Measurements from ENCODE around the gene OSBPL8. TPM values are rescaled to one million over a fixed set of nuclear protein-coding genes. Genes with fewer than 3 reads are reported as not detected.

Gene OSBPL8
- total and polyA plus RNA-seq, 2 experiments from 2014 or later, result 64.4 to 73.4 TPM

GRCh38 chr12:76303989-76304460 is 255.5 kb downstream of the OSBPL8 start:
- Histone ChIP-seq H3K27ac (no peak overlapping the region), H3K9ac (no peak overlapping the region)
- 94 to 95% methylated on average over 6 of the region's 6 CpGs for WGBS, 2 experiments (ENCODE audit: low coverage in 1 of 2, low lambda C conversion rate in 2 of 2, missing lambda C conversion rate in 2 of 2)

DNA sequence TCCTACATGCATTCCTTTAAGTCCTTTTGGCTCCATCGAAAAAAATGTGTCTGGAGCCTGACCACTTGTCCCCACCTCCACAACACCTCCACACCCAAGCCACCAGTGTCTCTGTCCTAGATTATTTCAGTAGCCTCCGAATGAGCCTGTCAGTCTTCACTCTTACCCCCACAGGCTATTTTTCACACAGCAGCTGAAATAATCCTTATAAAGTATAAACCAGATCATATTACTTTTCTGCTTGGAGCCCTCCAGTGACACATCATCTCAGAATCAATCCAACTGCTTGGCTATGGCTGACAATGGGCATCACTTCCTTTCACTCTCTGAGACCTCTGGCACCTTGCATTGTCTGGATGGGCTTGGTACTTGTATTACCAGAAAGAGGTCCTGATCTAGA is 256.2 kb downstream of the OSBPL8 start:
- Histone ChIP-seq H4K20me1 (ENCODE audit: insufficient read depth) (no peaks in the 10 kb centered on the region), H3K4me3 (no peak overlapping the region), H3K79me2 (ENCODE audit: insufficient read depth) (no peaks in the 10 kb centered on the region), H3K9ac (no peak overlapping the region), H3K4me1 (ENCODE audit: insufficient read depth) (peaks cover 15% of the 10 kb centered on the region), H3K4me2 (ENCODE audit: unreplicated experiment) (peak overlapping the region; percentile 44), H3K9me3 (ENCODE audit: low read depth) (no peaks in the 10 kb centered on the region), H3K36me3 (ENCODE audit: low read depth) (no peaks in the 10 kb centered on the region), H3K9me2 (ENCODE audit: insufficient read depth) (no peaks in the 10 kb centered on the region), H3F3A (ENCODE audit: insufficient read depth) (no peaks in the 10 kb centered on the region), H3K27ac (no peak overlapping the region), H3K27me3 (replicated peaks; ENCODE audit: insufficient read depth) (no peaks in the 10 kb centered on the region), H2AFZ (peak overlapping the region; percentile 32; the same call in 1 of the 2 replicates)
- peak; percentile 28 for DNase-seq
- TF ChIP-seq EZH2 (IDR thresholded peaks at IDR 0.05; ENCODE audit: insufficient read depth, poor library complexity, severe bottlenecking) (no peak), EZH2phosphoT487 (IDR thresholded peaks at IDR 0.05; ENCODE audit: insufficient read depth, low read depth) (no peak)
- 87 to 97% methylated on average over 2 of the region's 2 CpGs for WGBS, 2 experiments (ENCODE audit: low coverage in 1 of 2, low lambda C conversion rate in 2 of 2, missing lambda C conversion rate in 2 of 2)
- in situ Hi-C loops (cut with MboI), result no loop called here

More at GRCh38 chr12:76303989-76304460, 255.5 kb downstream of the OSBPL8 start:
- Histone ChIP-seq H3K27me3 (replicated peaks; ENCODE audit: insufficient read depth) (no peaks in the 10 kb centered on the region), H3K4me2 (ENCODE audit: unreplicated experiment) (peak overlapping the region; percentile 44), H2AFZ (peak overlapping the region; percentile 32; the same call in 1 of the 2 replicates), H3K4me3 (no peak overlapping the region), H3F3A (ENCODE audit: insufficient read depth) (no peaks in the 10 kb centered on the region), H3K9me2 (ENCODE audit: insufficient read depth) (no peaks in the 10 kb centered on the region), H3K36me3 (ENCODE audit: low read depth) (no peaks in the 10 kb centered on the region), H4K20me1 (ENCODE audit: insufficient read depth) (no peaks in the 10 kb centered on the region), H3K79me2 (ENCODE audit: insufficient read depth) (no peaks in the 10 kb centered on the region), H3K4me1 (ENCODE audit: insufficient read depth) (peaks cover 15% of the 10 kb centered on the region), H3K9me3 (ENCODE audit: low read depth) (no peaks in the 10 kb centered on the region)
- in situ Hi-C loops (cut with MboI), result no loop called here
- TF ChIP-seq EZH2phosphoT487 (IDR thresholded peaks at IDR 0.05; ENCODE audit: insufficient read depth, low read depth), result no peak
- TF ChIP-seq EZH2 (IDR thresholded peaks at IDR 0.05; ENCODE audit: insufficient read depth, poor library complexity, severe bottlenecking), result no peak
- DNase-seq, result no peak

Small RNA genes within 50 kb of the gene (small RNA-seq; reads per million reads assigned to genes)
- not detected for gene RN7SKP172 (ENCODE audit: low read depth, low replicate concordance)

Other genes with a start within 250 kb of the OSBPL8 start
- 13.9 and 15.8 TPM in 2 replicates for gene BBS10, start 211.4 kb downstream of the OSBPL8 start, total RNA-seq (2014; rRNA removed; shearing (Covaris generic))
- 14.4 and 16.8 TPM in 2 replicates for gene BBS10, start 211.4 kb downstream of the OSBPL8 start, polyA plus RNA-seq (2016; fragmentation: Nextera tagmentation; extraction: Ambion mirVana)
- gene ZDHHC17, start 204.3 kb upstream of the OSBPL8 start, total RNA-seq (2014; rRNA removed; shearing (Covaris generic)), result 30.4 and 50.5 TPM in 2 replicates
- 14.0 and 14.6 TPM in 2 replicates for gene ZDHHC17, start 204.3 kb upstream of the OSBPL8 start, polyA plus RNA-seq (2016; fragmentation: Nextera tagmentation; extraction: Ambion mirVana)